Stimulated activated CD4-positive, alpha-beta T cell treated with anti-CD3 and anti-CD28 coated beads, Interleukin-4, amount 100 ng/mL, for 1 hour (primary cell): ENCODE data around the gene SNORC.

Experiments used
- DNase-seq: peaks from one replicate; pipeline ENCODE4 v3.0.0-alpha.2; 2020

The SNORC gene

DNA sequence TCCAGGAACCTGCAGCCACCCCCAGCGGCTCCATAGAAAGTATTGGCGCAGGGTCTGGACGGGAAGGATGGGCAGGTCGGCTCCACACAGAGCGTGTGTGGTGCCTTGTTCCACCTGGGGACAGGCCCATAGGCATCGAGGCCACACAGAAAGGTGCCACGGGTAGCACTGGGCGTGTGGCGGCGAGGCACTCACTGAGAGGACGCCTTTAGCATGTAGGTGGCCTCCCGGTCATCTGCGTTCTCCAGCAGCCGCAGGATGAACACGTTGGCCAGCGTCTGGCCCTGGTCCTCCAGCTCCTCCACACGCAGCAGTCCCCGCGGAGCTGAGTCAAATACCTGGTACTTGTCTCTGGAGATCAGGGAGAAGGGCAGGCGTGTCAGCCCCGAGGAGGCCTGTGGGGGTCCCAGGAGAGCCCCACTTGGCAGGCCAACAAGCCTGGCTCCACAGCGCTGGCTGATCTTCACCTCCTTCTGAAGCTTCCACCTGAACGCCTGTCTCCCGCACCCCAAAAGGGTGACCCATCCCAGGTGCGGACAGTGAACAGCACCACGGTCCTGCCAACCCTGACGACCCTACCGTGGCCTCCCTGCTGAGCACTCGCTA lies 13.2 kb downstream of the SNORC start:
- DNase-seq = no peak

DNA sequence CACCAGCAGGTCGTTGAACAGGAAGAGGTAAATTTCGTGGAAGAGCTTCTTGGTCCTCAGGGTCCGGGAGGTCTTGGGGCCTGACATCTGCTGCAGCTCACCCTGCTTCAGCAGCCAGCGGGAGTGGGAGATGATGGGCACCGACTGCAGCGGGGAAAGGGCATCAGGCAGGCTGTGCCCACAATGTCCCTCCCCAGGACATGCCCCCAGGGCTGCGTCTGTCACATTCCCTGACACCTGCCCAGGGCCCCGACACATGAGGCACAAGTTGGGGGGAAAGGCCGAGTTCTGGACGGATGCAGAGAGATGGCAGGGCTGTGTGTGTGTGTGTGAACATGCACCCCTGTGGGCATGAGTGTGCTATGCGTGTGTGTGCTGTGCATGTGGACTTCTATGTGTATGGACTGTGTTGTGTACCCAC lies 13.9 kb downstream of the SNORC start:
- no peak for DNase-seq

DNA sequence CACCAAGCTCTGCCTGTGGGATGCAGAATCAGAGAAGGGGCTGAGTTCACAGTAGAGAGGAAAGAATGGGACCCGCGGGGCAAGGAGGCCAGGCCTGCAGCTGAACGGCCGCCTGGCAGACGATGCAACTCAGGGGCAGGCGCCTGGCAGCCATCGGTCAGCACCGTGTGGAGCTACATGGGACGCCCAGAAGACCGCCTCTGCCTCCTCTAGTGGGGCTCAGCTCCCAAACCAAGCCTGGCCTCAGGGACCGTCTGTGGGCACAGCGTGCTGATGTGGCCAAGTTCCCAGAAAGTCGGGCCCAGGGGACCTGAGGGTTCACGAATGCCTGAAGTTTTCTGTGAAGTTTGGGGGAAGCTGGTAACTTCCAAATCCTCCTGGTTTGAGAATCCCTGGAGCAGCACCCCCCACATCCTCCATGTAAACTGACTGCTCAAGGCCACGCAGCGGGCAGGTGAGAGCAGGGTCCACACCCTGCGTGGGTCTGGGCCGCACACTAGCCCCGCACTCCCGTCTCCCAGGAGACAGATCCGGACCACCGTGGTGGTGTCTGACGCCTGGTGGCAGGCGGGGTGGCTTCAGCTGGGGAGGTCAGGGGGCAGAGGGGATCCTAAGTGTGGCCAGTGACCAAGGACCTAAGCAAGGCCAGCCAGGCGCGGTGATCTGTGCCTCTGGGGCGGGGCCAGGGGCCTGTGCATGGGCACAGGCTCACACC lies 14.6 kb downstream of the SNORC start:
- DNase-seq = no peak

DNA sequence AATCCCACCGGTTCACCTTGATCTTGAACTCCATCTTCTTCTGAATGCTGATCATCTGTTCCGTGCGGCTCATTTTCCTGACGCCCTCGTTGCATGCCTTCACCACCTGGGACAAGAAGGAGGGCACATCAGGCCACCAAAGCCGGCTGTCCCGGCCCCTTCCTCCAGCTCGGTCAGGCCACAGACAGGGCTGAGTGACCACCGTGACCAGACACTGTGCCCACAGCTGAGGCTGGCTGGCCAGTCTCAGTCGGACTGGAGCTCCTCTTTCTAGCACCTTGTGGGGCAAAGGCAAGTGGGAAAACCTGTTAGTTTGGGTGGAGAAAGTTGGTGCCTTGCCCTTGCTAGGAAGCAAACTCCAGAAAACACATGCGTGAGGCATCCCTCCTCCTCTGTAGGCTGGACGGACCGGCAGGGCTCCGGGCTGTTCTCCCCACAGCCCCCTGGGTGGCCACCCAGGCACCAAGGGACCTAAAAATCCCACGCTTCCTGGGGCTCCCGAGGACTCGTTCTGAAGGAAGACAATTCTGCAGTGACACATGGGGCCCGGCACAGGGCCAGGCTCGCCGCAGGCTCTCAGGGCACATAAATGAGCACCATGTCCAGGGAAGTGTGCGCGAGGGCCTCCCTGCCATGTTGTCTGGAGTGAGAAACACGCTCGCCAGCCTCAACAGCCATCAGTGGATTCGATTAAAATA lies 15.3 kb downstream of the SNORC start:
- no peak for DNase-seq

DNA sequence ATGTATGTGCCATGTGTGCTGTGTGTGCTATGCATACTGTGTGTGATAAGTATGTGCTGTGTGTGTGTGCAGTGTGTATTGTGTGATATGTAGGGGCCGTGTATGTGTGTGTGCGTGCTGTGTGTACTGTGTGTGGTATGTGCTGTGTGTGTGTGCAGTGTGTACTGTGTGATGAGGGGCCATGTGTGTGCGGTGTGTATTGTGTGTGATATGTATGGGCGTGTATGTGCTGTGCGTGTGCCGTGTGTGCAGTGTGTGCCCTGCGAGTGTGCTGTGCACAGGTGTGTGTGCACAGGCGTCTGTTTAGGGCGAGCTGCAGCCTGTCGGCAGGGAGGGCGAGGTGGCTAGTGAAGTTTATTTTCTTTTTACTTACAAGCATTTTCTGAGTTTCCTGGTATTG lies 16.1 kb downstream of the SNORC start:
- no peak for DNase-seq

DNA sequence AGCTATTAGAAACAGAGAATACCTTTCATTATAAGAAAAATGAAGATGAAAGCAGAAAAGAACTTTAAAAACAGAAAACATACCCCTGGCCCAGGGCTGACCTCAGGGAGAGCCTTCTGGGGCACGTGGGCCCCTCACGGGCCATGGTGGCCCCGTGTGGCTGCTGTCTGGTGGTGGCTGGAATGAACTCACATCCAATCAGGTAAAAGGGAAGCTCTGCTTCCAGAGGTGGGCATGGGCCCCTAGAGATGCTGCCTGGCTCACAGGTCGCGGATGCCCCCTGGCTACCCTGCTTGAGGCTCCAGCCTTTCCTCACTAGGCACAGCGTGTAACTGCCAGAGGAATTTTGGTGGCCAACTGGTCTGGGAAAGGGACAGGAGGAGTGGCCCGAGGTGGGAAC lies 16.6 kb downstream of the SNORC start:
- no peak for DNase-seq

DNA sequence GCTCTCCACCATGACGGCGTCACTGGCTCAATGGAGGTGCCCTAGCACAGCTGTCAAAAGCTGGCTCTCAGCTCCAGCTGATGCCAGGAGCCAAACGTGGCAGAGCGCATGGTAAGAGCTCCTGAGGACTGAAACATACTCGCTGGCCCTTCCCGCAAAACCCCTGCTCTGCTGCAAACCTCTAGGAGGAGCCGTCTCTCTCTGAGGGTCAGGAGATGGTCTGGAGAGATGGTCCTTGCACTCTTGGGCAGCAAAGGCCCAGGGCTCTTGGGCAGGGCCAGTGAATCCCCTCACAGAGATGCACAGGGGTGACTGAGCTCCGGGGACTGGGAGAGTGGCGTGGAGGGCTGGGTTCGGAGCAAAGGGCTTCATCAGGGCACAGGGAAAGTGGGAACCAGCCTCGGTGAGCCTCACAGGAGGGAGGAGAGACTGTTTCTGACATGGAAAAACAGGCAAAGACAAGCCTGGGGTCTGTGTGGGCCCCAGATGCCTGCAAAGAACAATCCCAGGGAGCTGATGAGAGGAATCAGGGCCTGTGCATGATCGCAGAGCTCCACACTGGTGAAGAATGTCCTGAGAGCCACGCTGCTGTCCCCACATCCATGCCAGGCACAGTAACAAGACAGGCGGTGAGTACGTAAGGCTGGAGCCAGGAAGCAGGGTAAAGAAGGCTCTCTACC lies 17.2 kb downstream of the SNORC start:
- DNase-seq = no peak

DNA sequence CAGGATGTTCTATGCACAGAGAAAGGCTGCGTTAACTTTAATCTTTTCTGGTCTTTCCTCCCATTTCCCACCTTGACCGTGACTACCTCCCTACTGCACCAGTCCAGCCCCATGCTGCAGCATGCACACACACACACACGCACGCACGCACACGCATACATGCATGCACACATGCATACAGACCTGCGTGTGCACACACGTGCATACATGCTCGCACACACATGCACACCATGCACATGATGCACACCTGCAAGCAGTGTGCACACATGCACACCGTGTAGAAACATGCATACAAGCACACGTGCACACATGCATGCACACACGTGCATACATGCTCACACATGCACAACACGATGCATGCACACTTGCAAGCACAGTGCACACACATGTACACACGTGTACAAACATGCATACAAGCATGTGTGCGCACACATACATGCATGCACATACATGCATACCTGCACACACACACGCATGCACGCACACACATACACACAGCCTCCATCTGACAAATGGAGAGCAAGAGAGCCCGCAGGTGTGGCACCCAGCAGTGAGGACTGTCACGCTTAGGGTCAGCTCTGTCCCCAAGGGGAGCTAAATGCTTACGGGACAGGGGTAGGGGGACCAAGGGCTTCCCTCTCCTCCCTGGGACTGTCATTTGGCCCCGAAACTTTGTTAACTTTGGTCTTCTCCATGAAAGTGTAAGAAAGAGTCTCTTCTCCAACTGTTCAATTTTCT lies 18.2 kb downstream of the SNORC start:
- DNase-seq = no peak

DNA sequence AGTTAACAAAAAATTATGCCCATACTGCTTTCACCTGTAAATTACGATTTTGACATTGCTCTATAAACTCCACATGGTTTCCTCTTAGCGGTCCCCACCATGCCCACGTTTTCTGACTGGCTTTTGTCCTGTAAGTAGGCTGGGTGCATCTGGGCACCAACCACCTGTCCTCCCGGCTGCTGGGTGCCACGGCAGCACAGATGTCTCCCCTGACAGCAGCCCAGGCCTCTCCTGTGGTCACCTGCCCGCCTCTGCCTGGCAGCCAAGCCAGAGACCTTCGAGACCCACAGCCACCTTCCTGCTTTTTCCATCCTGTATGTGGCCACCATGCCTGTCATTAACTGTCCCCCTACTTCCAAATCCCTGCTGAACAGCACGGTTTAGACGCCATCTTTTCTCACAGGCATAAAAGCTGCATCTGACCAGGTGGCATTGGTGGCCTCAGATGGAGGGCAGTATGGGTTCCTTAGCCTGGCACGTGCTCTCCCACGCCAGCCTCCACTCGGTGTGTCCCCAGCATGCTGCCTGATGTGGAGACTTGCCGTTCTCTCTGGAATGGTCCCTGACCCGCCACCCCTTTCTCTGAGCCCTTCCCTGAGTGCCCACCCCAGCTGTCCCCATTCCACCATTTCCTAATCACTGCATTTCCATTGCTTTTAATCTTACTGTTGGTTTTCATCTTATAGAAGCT lies 18.9 kb downstream of the SNORC start:
- no peak for DNase-seq

DNA sequence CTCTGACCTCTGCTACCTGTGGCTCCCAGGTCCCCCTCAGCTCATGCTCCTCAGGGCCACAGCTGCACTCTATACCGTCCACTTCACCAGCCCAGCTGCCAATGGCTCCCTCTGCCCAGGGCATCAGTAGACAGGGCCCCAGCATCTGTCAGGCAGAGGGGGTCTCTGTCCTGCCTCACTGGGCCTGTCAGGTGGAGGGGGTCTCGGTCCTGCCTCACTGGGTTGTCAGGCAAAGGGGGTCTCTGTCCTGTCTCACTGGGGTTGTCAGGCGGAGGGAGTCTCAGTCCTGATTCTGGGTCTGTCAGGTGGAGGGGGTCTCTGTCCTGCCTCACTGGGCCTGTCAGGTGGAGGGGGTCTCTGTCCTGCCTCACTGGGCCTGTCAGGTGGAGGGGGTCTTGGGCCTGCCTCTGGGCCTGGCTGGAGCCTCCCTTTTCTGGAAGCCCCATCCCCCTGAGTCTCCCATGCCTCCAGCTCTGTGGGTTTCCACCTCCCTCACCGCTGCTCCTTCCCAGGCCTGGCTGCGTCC lies 19.9 kb downstream of the SNORC start:
- no peak for DNase-seq

DNA sequence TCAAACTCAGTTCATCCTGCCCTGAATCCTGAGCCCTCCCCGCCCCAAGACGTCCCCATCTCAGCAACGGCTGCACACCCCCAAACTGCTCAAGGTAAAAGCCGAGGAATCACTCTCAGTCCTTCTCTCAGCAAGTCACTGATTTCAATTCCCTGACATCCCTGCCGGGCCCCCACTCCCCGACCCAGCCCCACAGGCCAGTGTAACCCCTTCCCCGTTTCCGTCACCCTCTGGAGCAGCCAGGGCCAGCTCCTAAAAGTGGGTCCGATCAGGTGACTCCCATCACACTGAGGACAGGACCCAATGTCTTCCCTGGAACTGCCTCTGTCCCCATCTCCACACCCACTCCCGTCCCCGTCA lies 20.5 kb downstream of the SNORC start:
- no peak for DNase-seq

DNA sequence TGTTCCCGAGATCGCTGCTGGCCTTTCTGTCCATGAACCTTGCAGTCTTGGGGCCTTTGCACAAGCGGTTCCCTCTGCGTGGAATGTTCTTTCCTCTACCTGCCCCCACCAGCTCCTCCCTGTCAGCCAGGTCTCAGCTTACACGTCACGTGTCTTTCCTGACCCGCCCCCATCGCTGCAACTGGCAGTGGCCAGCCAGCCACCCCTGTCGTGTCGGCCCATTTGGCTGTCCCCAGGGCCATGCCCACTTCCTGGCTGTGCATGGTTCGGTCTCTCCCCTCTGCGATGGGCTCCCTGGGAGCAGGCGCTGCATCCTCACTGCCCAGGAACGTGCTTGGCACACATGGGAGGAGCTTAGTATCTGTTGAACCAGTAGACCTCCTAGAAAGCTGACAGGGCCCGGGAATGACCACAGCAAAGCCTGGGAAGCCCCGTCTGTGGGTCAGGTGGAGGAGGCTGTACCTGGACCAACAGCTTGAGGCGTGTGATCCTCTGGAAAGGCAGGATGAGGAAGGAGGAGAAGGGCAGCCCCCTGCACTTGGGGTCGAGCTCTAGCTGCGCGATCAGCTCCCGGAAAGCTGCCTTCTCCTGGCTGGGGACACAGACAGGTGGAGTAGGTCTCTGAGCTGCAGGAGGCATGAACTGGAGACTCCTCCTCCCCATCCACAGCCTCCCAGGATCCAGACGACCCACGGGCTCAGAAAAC lies 21.0 kb downstream of the SNORC start:
- no peak for DNase-seq

DNA sequence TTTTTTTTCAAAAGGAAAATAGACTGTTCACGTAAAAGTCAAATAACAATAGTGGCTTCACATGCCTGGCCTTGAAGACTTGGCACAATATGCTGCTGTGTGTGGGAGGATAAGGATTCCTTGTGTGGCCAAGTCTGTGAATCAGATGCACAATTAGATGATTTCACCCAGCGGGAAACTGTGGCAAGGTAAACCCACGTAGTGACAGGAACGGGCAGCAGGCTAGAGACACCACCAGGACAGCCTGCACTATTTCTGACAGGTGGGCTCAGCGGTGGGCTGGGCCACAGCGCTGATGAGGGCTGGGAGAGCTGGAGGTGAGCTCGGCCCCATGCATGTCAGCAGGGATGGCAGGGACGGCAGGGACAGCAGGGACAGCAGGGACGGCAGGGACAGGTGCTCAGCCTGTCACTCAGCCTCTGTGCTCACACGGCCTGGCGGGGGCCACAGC lies 21.6 kb downstream of the SNORC start:
- no peak for DNase-seq

DNA sequence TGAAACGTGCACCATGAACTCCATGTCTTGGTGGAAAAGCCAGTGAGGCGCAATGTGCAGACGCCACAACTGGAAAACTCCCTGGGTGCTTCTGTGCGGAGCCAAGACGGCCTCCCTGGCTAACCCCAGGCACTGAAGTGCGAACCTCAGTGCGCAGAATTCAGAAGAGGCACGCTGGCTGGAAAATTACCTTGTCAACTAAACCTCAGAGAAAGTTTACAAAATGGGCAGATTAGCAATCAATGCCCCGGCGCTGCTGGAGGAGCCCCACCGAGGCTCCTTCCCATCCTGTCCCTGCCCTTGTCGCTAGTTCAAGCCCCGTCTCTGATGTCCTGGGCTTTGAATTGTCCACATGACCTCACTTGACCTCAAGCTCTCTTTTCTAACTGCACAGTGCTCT lies 22.2 kb downstream of the SNORC start:
- no peak for DNase-seq

DNA sequence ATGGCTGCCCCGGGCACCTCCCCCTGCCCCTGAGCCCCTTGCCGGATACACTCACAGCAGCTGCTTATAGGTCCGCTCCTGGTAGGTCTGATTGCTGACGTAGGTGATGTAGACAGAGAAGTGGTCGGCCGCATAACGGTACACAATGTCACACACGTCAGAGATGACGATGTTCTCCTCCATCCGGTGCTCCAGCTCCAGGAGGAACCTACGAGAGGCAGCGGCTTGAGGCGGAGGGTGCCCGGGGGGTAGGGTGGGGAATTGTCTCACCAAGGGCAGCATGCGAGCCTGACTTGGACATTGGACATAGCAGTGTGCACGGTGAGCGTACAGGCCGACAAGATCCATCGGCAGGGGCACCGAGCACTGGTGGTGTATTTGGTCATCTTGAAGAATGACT lies 22.8 kb downstream of the SNORC start:
- DNase-seq = no peak

DNA sequence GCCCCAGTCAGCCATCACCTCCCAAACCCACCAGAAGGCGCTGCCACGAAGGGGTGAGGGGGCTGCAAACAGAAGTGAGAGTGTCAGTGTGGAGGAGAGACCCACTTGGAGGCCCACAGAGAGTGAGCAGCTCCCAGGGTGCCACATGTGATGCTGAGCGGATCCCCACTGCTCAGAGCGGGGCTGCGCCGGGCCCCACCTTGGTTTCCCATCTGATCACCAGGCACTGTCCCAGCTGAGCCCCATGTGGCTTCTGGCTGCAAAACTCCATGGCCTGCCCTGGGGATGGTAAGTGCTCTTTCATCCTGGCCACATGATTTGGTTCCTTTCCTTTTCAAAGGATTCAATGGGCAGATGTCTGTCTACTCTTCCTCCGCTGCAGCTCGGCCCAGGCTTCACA lies 23.8 kb downstream of the SNORC start:
- no peak for DNase-seq

DNA sequence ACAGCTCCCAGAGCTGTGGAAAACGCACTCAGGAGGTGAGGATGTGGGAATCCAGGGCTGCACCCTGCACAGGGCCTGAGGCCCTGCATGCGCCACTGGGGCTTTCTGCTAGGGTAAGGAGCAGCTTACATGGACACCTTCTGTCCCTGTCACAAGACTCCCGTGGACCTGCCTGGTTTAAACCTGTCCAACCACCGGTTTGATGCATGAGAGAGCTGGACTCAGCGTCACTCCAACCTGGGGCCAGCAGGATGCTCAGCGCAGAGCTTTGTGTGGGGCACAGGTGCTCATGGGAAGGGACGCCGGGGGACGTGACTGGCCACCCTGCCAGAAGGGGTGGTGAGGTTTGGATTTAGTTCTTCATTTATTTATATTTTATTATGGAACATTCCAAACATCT lies 24.2 kb downstream of the SNORC start:
- no peak for DNase-seq

DNA sequence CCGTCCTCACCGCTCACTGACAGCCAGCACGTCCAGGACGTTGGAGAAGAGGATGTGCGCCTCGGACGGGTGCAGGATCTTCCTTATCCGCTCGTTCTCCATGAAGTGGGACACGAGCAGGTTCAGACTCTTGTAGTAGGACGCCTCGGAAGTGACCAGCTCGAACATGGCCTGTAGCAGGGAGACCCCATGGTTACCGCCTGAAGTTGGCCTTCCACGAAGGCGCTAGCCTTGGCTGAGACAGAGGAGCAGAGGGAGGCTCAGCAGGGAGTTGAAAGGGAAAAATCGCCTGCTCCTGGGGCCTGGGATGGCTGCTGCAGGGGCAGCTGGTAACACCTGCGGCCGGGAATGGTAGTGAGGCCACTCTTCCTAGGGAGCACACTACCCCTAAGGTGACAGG lies 24.7 kb downstream of the SNORC start:
- no peak for DNase-seq

DNA sequence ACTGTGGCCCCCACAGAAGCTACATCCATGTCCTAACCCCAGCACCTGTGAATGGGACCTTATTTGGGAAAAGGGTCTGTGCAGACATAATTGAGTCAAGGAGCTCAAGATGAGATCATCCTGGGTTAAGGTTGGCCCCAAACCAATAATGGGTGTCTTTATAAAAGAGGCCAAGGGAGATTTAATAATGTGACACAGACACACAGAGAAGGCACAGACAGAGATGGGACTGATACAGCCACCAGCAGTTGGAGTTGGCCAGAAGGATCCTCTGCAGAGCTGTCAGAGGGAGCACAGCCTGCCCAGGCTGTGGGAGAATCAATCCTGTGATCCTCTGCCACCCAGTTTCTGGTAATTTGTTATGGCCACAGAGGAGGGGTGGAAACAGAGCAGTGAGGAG lies 26.0 kb downstream of the SNORC start:
- DNase-seq = no peak

DNA sequence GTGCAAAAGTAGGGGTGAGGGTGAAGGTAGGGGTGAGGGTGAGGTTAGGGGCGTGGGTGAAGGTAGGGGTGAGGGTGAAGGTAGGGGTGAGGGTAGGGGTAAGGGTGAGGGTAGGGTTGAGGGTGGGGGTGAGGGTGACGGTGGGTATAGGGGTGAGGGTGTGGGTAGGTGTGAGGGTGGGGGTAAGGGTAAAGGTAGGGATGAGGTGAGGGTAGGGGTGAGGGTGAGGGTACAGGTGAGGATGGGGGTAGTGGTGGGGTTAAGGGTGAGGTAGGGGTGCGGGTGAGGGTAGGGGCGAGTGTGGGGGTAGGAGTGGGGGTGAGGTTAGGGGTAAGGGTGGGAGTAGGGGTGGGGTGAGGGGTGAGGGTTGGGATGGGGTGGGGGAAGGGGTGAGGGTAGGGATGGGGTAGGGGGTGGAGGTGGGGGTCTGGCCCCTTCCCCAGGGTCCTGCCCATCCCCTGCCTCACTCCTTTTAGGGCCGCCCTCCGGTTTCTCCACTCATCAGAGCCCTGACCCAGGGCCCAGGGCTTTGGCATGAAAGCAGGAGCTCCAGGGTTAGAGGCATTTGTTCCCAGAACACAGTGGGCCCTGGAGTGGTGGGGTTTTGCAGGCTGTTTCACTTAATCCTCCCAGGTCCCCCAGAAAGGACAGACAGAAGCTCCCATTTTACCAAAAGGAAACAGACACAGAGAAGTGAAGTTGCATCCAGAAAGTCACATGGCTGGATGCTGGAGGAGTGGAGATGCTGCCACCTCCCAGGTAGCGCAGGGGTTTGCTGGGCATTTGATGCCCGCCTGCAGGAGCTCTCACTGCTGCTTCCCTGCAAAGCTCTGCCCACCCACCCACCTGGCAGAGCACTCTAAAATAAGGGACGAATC lies 26.9 kb downstream of the SNORC start:
- no peak for DNase-seq
